PC-9 (cell line): ENCODE data around the gene SIGLEC8. TPM values are rescaled to one million over a fixed set of nuclear protein-coding genes. Genes with fewer than 3 reads are reported as not detected.

Experiments used
- Bru-seq: library from RNA; stranded (reverse); fragments of 400-500 nt; gene quantifications from one replicate; lab custom pipeline; 2021; lab: Mats Ljungman, UMichigan
- BruChase-seq, 2 experiments: library from RNA; stranded (reverse); fragments of 400-500 nt; gene quantifications; one replicate each; lab custom pipeline; 2021; lab: Mats Ljungman, UMichigan
- BruUV-seq: library from RNA; stranded (reverse); fragments of 400-500 nt; replicated peaks from 2 replicates; lab custom pipeline; 2021; lab: Mats Ljungman, UMichigan
- CTCF ChIA-PET: fragments of 300-600 bp; sonication (Branson Sonifier 250); formaldehyde crosslinking; loops from one replicate; lab custom pipeline; 2022; ENCODE audit warnings: antibody characterized with exemption; lab: Charles Lee
- POLR2A ChIA-PET: fragments of 300-600 bp; sonication (Branson Sonifier 250); formaldehyde crosslinking; loops from one replicate; lab custom pipeline; 2022; ENCODE audit warnings: antibody characterized with exemption; ENCODE audit not compliant: unreplicated experiment; lab: Charles Lee
- DNase-seq, 2 experiments: peaks; one replicate each; pipeline versions ENCODE4 v3.0.0 to v3.0.0-alpha.2; 2015 to 2022; ENCODE audit warnings: mixed read lengths in 1 of 2
- H2AFZ ChIP-seq: fragments of 200-600 bp; sonication (generic); 2 replicates; pipeline ENCODE4 v1.8.1; 2017; ENCODE audit warnings: antibody characterized with exemption
- H3F3A ChIP-seq: fragments of 200-600 bp; sonication (generic); 2 replicates; pipeline ENCODE4 v1.8.1; 2017; ENCODE audit warnings: antibody characterized with exemption, mild to moderate bottlenecking, low read depth; ENCODE audit not compliant: insufficient read depth
- H3K27ac ChIP-seq: fragments of 200-600 bp; sonication (generic); 2 replicates; pipeline ENCODE4 v1.6.1; 2016; ENCODE audit warnings: mixed run types
- H3K27me3 ChIP-seq: fragments of 200-600 bp; sonication (generic); 2 replicates; pipeline ENCODE4 v1.6.1; 2016; ENCODE audit warnings: low read depth, mixed run types; ENCODE audit not compliant: insufficient read depth
- H3K36me3 ChIP-seq: fragments of 200-600 bp; sonication (generic); 2 replicates; pipeline ENCODE4 v1.6.1; 2016; ENCODE audit warnings: low read depth, mixed run types
- H3K4me1 ChIP-seq: fragments of 200-600 bp; sonication (generic); replicated peaks from 2 replicates; pipeline ENCODE4 v1.6.1; 2016; ENCODE audit warnings: mixed run types; ENCODE audit not compliant: insufficient read depth
- H3K4me2 ChIP-seq: fragments of 200-600 bp; sonication (generic); 2 replicates; pipeline ENCODE4 v1.6.1; 2017; ENCODE audit warnings: mixed run types
- H3K4me3 ChIP-seq: fragments of 200-600 bp; sonication (generic); 2 replicates; pipeline ENCODE4 v1.6.1; 2016; ENCODE audit warnings: mixed run types
- H3K79me2 ChIP-seq: fragments of 200-600 bp; sonication (generic); 2 replicates; pipeline ENCODE4 v1.6.1; 2017; ENCODE audit warnings: low read depth, mixed run types
- H3K9me2 ChIP-seq: fragments of 200-600 bp; sonication (generic); 2 replicates; pipeline ENCODE4 v1.8.1; 2017; ENCODE audit warnings: mild to moderate bottlenecking; ENCODE audit not compliant: insufficient read depth
- H3K9me3 ChIP-seq: fragments of 200-600 bp; sonication (generic); 2 replicates; pipeline ENCODE4 v1.8.1; 2016; ENCODE audit warnings: low read depth; ENCODE audit not compliant: insufficient read depth
- H4K20me1 ChIP-seq: fragments of 200-600 bp; sonication (generic); 2 replicates; pipeline ENCODE4 v1.8.1; 2017; ENCODE audit not compliant: insufficient read depth
- EZH2 ChIP-seq: fragments of 200-600 bp; sonication (generic); IDR thresholded peaks from 2 replicates; pipeline ENCODE4 v1.8.0; 2017; ENCODE audit warnings: antibody characterized with exemption, low read depth
- intact Hi-C: fragments of 100-400 bp; cut with micrococcal nuclease; formaldehyde crosslinking; loops from one replicate; pipeline ENCODE4 v1.10.0; 2022; ENCODE audit not compliant: unreplicated experiment
- long read RNA-seq: library from polyadenylated mRNA; stranded (forward); transcript quantifications from one replicate; pipeline ENCODE4 v2.0.0, GENCODE V29; 2022
- total RNA-seq: library from RNA; stranded (reverse); gene quantifications from 2 replicates; pipeline ENCODE4 v1.2.3, GENCODE V29; 2021
- TF ChIP-seq, protein P1 (sequence below): fragments of 200-600 bp; sonication (generic); conservative IDR thresholded peaks from 2 replicates; pipeline ENCODE4 v1.6.1; 2017; ENCODE audit warnings: mixed run types, antibody characterized with exemption, mild to moderate bottlenecking, moderate library complexity

Gene SIGLEC8
- total RNA-seq (not detected in 2 replicates), Bru-seq, nascent RNA (not detected), BruChase-seq, experiment 1, labeled RNA remaining after a 2-hour chase (not detected), BruChase-seq, experiment 2, labeled RNA remaining after a 6-hour chase (not detected)
- long read RNA-seq: 0 reads

DNA sequence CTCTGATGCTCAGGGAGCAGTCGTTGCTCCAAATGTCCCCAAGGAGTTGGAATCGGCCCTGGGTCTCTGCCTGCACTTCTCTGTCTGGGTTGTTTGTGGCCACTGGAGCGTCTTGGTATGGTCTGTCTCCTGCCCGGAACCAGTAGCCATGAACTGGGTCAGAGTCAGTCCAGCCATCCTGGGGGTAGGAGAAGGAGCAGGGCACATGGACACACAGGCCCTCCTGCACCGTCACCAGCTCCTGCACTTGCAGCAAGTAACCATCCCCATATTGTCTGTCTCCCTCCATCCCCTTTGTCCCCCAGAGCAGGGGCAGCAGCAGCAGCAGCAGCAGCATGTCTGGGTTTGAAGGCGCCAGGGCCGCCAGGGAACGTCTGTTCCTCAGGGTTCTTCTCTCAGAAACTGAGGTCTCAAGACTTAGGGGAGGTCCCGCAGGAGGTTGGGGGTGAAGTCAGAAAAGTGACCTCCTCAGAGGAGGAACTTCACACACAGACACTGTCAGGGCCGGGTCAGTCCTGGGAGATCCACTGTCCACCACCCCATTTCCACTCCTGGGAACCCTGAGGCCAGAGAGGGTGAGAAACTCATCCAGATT lies at the start of gene SIGLEC8:
TSS of gene SIGLEC8 (minus strand) at position 404 of the 595 bp plus-strand sequence. CDS start at position 337, 67 bp downstream.
- H3K27ac ChIP-seq: no peak within 1 kb of the TSS
- intact Hi-C loops: no loop called here
- H3K27me3 ChIP-seq: peaks cover 95% of the 10 kb centered on the region
- no peaks in the 10 kb centered on the region for H3K36me3 ChIP-seq
- H3K4me3 ChIP-seq: no peak within 1 kb of the TSS
- ChIA-PET POLR2A (no interaction called here), CTCF (no interaction called here)
- H3K9me3 ChIP-seq: no peaks in the 10 kb centered on the region
- H2AFZ ChIP-seq: no peak within 1 kb of the TSS
- no TSS peak for BruUV-seq
- no peaks in the 10 kb centered on the region for H3F3A ChIP-seq
- H4K20me1 ChIP-seq: peaks cover 4% of the 10 kb centered on the region; the same call in 1 of the 2 replicates
- H3K4me2 ChIP-seq: no peak within 1 kb of the TSS
- no peak for TF ChIP-seq EZH2
- TF ChIP-seq, protein P1, sequence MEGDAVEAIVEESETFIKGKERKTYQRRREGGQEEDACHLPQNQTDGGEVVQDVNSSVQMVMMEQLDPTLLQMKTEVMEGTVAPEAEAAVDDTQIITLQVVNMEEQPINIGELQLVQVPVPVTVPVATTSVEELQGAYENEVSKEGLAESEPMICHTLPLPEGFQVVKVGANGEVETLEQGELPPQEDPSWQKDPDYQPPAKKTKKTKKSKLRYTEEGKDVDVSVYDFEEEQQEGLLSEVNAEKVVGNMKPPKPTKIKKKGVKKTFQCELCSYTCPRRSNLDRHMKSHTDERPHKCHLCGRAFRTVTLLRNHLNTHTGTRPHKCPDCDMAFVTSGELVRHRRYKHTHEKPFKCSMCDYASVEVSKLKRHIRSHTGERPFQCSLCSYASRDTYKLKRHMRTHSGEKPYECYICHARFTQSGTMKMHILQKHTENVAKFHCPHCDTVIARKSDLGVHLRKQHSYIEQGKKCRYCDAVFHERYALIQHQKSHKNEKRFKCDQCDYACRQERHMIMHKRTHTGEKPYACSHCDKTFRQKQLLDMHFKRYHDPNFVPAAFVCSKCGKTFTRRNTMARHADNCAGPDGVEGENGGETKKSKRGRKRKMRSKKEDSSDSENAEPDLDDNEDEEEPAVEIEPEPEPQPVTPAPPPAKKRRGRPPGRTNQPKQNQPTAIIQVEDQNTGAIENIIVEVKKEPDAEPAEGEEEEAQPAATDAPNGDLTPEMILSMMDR: no peak
- DNase-seq: no peak
- H3K9me2 ChIP-seq: no peaks in the 10 kb centered on the region
- H3K4me1 ChIP-seq: no peaks in the 10 kb centered on the region
- no peaks in the 10 kb centered on the region for H3K79me2 ChIP-seq

DNA sequence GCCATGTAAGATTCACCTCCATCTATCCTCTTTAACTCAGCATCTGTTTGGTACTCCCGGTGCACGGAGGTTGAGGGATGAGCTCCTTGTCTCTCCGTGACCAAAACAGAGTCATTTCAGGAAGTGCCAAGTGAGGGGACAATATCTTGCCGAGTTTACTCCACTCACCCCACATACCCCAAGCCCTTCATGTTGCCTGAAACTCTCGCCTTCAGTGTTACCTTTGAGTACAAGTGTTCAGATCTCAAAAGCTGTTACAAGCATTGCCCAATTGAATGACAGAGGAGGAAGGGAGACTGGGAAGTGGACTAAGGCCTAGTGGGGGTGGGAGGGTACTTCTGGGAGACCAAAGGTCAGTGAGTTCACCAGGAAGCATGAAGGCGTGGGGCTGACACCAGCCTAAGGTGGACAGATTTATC lies 49.4 kb upstream of the SIGLEC8 start:
- H3K4me3 ChIP-seq: no peak overlapping the region
- no peaks in the 10 kb centered on the region for H3K9me2 ChIP-seq
- no peak overlapping the region for H3K4me2 ChIP-seq
- no TSS peak for BruUV-seq
- ChIA-PET CTCF (no interaction called here), POLR2A (no interaction called here)
- no peaks in the 10 kb centered on the region for H3F3A ChIP-seq
- no peaks in the 10 kb centered on the region for H3K36me3 ChIP-seq
- no peaks in the 10 kb centered on the region for H3K79me2 ChIP-seq
- intact Hi-C loops: no loop called here
- no peak overlapping the region for H2AFZ ChIP-seq
- no peak overlapping the region for H3K27ac ChIP-seq
- TF ChIP-seq, protein P1: no peak
- TF ChIP-seq EZH2: no peak
- H3K4me1 ChIP-seq: no peaks in the 10 kb centered on the region
- peaks cover 46% of the 10 kb centered on the region for H3K27me3 ChIP-seq
- no peaks in the 10 kb centered on the region for H4K20me1 ChIP-seq
- no peak for DNase-seq
- H3K9me3 ChIP-seq: no peaks in the 10 kb centered on the region

DNA sequence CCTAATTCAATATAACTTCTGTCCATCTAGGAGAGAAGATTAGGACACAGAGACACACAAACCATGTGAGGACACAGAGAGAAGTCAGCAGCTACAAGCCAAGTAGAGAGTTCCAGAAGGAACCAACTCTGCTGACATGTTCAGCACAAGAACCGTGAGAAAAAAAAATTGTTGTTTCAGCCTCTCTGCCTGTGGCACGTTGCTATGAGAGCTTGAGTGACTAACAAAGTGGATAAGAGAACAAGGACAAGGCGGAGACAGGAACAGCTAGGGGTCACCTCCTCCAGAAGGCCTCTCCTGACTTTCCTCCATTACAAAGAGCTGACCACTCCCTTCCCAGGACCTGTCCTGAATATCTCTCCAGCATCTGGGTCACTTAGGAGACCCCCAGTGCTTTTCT lies 48.9 kb upstream of the SIGLEC8 start:
- Histone ChIP-seq H3K4me2 (no peak overlapping the region), H3K27ac (no peak overlapping the region), H3K27me3 (peaks cover 46% of the 10 kb centered on the region), H3K9me2 (no peaks in the 10 kb centered on the region), H4K20me1 (no peaks in the 10 kb centered on the region), H3K9me3 (no peaks in the 10 kb centered on the region), H3K4me1 (no peaks in the 10 kb centered on the region), H3K79me2 (no peaks in the 10 kb centered on the region), H3K4me3 (no peak overlapping the region), H3K36me3 (no peaks in the 10 kb centered on the region), H2AFZ (no peak overlapping the region), H3F3A (no peaks in the 10 kb centered on the region)
- BruUV-seq: no TSS peak
- POLR2A ChIA-PET: no interaction called here
- intact Hi-C loops: no loop called here
- CTCF ChIA-PET: no interaction called here
- no peak for DNase-seq
- TF ChIP-seq, protein P1: no peak
- no peak for TF ChIP-seq EZH2
